Limb (tissue), 2 donors: Measurements from ENCODE around the gene ZDHHC19.

ENCODE experiments used
- DNase-seq, 2 donors: peaks; one replicate each; pipeline ENCODE4 v3.0.0-alpha.2; 2016; ENCODE audit errors: extremely low spot score in 2 of 2

The ZDHHC19 gene

GRCh38 chr3:196149831-196150301 is 61.3 kb downstream of the ZDHHC19 start:
- no peak for DNase-seq

- DNase-seq = no peak
These were observed 61.8 kb downstream of the ZDHHC19 start for GRCh38 chr3:196149375-196149774.
